Mesodermal cell (in vitro differentiated cells): ENCODE data around the gene RAVER2.

Experiments
- H3K27ac ChIP-seq: 2 replicates; pipeline ENCODE4 v1.7.0; 2013; ENCODE audit warnings: mild to moderate bottlenecking, low read depth, low read length, moderate library complexity; ENCODE audit not compliant: severe bottlenecking
- H3K36me3 ChIP-seq: 2 replicates; pipeline ENCODE4 v1.7.1; 2013; ENCODE audit warnings: mild to moderate bottlenecking, low read length, moderate library complexity; ENCODE audit not compliant: control insufficient read depth, insufficient read depth
- H3K4me1 ChIP-seq: one replicate; pipeline ENCODE4 v1.7.1; 2013; ENCODE audit warnings: mild to moderate bottlenecking, low read length; ENCODE audit not compliant: insufficient read depth, control insufficient read depth, poor library complexity, severe bottlenecking
- H3K4me3 ChIP-seq: 2 replicates; pipeline ENCODE4 v1.7.0; 2013; ENCODE audit warnings: low read length, control low read depth, mild to moderate bottlenecking; ENCODE audit not compliant: insufficient read depth, poor library complexity, severe bottlenecking; ENCODE audit errors: extremely low read depth
- H3K9me3 ChIP-seq: 2 replicates; pipeline ENCODE4 v1.7.1; 2013; ENCODE audit warnings: mild to moderate bottlenecking, low read length, moderate library complexity; ENCODE audit not compliant: control insufficient read depth
- WGBS, 2 experiments: methylation state at CpG; one replicate each; pipeline ENCODE4 v1.1.5; 2013; ENCODE audit warnings: missing lambda C conversion rate in 2 of 2; ENCODE audit not compliant: insufficient coverage in 2 of 2; 5-methylcytosine and 5-hydroxymethylcytosine counted together

Gene RAVER2

GRCh38 chr1:64877151-64877550 lies 132.3 kb downstream of the RAVER2 start:
- no peaks in the 10 kb centered on the region for H3K4me1 ChIP-seq
- WGBS, 2 experiments = no CpG with 5 or more reads among the region's 2 CpGs
- no peaks in the 10 kb centered on the region for H3K9me3 ChIP-seq

GRCh38 chr1:64877598-64877997 lies 132.7 kb downstream of the RAVER2 start:
- 100% methylated on average over 1 of the region's 1 CpG; no CpG with 5 or more reads in 1 of the 2 experiments for WGBS, 2 experiments
- Histone ChIP-seq H3K4me1 (no peaks in the 10 kb centered on the region), H3K27ac (no peak overlapping the region), H3K36me3 (peaks cover 51% of the 10 kb centered on the region), H3K4me3 (no peak overlapping the region), H3K9me3 (no peaks in the 10 kb centered on the region)

More at GRCh38 chr1:64877151-64877550, 132.3 kb downstream of the RAVER2 start:
- H3K27ac ChIP-seq = no peak overlapping the region
- peaks cover 51% of the 10 kb centered on the region for H3K36me3 ChIP-seq
- no peak overlapping the region for H3K4me3 ChIP-seq

GRCh38 chr1:64878090-64878489 lies 133.2 kb downstream of the RAVER2 start:
- no peaks in the 10 kb centered on the region for H3K9me3 ChIP-seq
- H3K36me3 ChIP-seq = peaks cover 52% of the 10 kb centered on the region
- H3K4me1 ChIP-seq = no peaks in the 10 kb centered on the region
- no peak overlapping the region for H3K4me3 ChIP-seq
- H3K27ac ChIP-seq = no peak overlapping the region

GRCh38 chr1:64878931-64879611 lies 134.2 kb downstream of the RAVER2 start:
- Histone ChIP-seq H3K4me3 (no peak overlapping the region), H3K9me3 (no peaks in the 10 kb centered on the region), H3K27ac (no peak overlapping the region), H3K36me3 (peaks cover 51% of the 10 kb centered on the region), H3K4me1 (no peaks in the 10 kb centered on the region)
- 93 to 98% methylated on average over 6 to 9 of the region's 12 CpGs for whole genome bisulfite sequencing, 2 experiments

- WGBS, 2 experiments = 89 to 91% methylated on average over 3 to 4 of the region's 4 CpGs
- no peak overlapping the region for H3K4me3 ChIP-seq
These were observed 135.6 kb downstream of the RAVER2 start for GRCh38 chr1:64880449-64880848.

GRCh38 chr1:64881281-64881680 lies 136.4 kb downstream of the RAVER2 start:
- H3K4me3 ChIP-seq = no peak overlapping the region
- H3K36me3 ChIP-seq = peaks cover 49% of the 10 kb centered on the region
- H3K9me3 ChIP-seq = no peaks in the 10 kb centered on the region
- no peak overlapping the region for H3K27ac ChIP-seq
- H3K4me1 ChIP-seq = peaks cover 9% of the 10 kb centered on the region
- WGBS, 2 experiments = 100% methylated on average over 1 of the region's 1 CpG

More at GRCh38 chr1:64880449-64880848, 135.6 kb downstream of the RAVER2 start:
- peaks cover 9% of the 10 kb centered on the region for H3K4me1 ChIP-seq
- H3K27ac ChIP-seq = no peak overlapping the region
- H3K36me3 ChIP-seq = peaks cover 53% of the 10 kb centered on the region
- no peaks in the 10 kb centered on the region for H3K9me3 ChIP-seq
